Measurements from ENCODE around the gene SLC16A11. TPM values are rescaled to one million over a fixed set of nuclear protein-coding genes. Genes with fewer than 3 reads are reported as not detected.
"Not testable (repeated sequence)": the region's sequence is repeated elsewhere in the genome, so short reads cannot be mapped to it uniquely, and the experiment has no call there.

Gene SLC16A11
- total and polyA plus RNA-seq, 2 donors (not counting 1 experiment from before 2014, with no cell fraction given), result 10.0 to 31.9 TPM

DNA sequence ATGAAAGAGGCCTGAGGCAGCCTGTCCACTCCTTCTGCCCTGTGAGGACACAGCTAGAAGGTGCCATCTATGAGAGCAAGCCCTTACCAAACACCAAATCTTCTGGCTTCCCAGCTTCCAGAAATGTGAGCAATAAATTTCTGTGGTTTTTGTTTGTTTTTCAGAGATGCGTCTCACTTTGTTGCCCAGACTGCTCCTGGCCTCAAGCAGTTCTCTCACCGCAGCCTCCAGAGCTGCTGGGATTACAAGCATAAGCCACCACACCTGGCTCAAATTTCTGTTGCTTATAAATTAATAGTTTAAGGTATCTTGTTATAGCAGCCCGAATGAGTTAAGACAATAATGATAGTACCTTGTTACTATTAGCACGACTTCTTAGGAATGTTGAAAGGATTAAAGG is 12.5 kb upstream of the SLC16A11 start:
- H2AFZ ChIP-seq (ENCODE audit: insufficient read depth, low read depth, low read length, poor library complexity, severe bottlenecking), result no peak overlapping the region
- ATAC-seq (ENCODE audit: low read depth), result no peak
- H3K4me1 Mint-ChIP-seq, result no peaks in the 10 kb centered on the region
- no peak for DNase-seq
- peaks cover 7% of the 10 kb centered on the region for H3K27me3 Mint-ChIP-seq
- no peak overlapping the region for H3K27ac ChIP-seq (ENCODE audit: low read length in 2 of 2)
- no peak overlapping the region for H3K27ac Mint-ChIP-seq
- no peaks in the 10 kb centered on the region for H3K36me3 ChIP-seq (replicated peaks in 1 of 2; ENCODE audit: control extremely low read depth in 1 of 2, control insufficient read depth in 1 of 2, extremely low read depth in 1 of 2, insufficient read depth in 2 of 2, low read length in 1 of 2)
- H3K9me3 ChIP-seq (ENCODE audit: control extremely low read depth in 1 of 3, control insufficient read depth in 2 of 3, insufficient read depth in 1 of 3, low read length in 2 of 3), result no peaks in the 10 kb centered on the region
- WGBS (ENCODE audit: insufficient coverage), result no CpG with 5 or more reads among the region's 4 CpGs
- no peaks in the 10 kb centered on the region for H3K79me2 ChIP-seq (ENCODE audit: control insufficient read depth, insufficient read depth, low read length)
- no peaks in the 10 kb centered on the region for H4K20me1 ChIP-seq (ENCODE audit: control insufficient read depth, insufficient read depth, low read length, poor library complexity, severe bottlenecking)
- no peak overlapping the region for H3K4me3 ChIP-seq (ENCODE audit: control extremely low read depth in 1 of 5, extremely low read depth in 1 of 5, insufficient read depth in 1 of 5, low read depth in 2 of 5, low read length in 4 of 5)
- TF ChIP-seq, protein P1, sequence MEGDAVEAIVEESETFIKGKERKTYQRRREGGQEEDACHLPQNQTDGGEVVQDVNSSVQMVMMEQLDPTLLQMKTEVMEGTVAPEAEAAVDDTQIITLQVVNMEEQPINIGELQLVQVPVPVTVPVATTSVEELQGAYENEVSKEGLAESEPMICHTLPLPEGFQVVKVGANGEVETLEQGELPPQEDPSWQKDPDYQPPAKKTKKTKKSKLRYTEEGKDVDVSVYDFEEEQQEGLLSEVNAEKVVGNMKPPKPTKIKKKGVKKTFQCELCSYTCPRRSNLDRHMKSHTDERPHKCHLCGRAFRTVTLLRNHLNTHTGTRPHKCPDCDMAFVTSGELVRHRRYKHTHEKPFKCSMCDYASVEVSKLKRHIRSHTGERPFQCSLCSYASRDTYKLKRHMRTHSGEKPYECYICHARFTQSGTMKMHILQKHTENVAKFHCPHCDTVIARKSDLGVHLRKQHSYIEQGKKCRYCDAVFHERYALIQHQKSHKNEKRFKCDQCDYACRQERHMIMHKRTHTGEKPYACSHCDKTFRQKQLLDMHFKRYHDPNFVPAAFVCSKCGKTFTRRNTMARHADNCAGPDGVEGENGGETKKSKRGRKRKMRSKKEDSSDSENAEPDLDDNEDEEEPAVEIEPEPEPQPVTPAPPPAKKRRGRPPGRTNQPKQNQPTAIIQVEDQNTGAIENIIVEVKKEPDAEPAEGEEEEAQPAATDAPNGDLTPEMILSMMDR (IDR thresholded peaks at IDR 0.05), result no peak
- TF ChIP-seq EZH2 (IDR thresholded peaks at IDR 0.05; ENCODE audit: borderline replicate concordance, insufficient read depth, low read depth, low read length, poor library complexity, severe bottlenecking), result no peak
- peaks cover 3 to 6% of the 10 kb centered on the region in 2 donors for H3K4me1 ChIP-seq (ENCODE audit: control insufficient read depth in 2 of 2, insufficient read depth in 2 of 2, low read length in 2 of 2)
- no peak overlapping the region for H3K9ac ChIP-seq (ENCODE audit: low read length)
- CTCF ChIA-PET, result interaction anchor here (0.6 to 1.2 kb wide), 4 partner anchors 77 to 211 kb away, joined by 3 to 9 read pairs (median 3); no protein-coding TSS in a partner anchor
- H3K9me3 Mint-ChIP-seq (ENCODE audit: insufficient read depth), result no peaks in the 10 kb centered on the region
- intact Hi-C loops (cut with micrococcal nuclease), result no loop called here
- H3K4me3 Mint-ChIP-seq, result no peak overlapping the region
- POLR2A ChIA-PET, result no interaction called here
- H3K4me2 ChIP-seq (replicated peaks; ENCODE audit: low read depth, low read length, poor library complexity, severe bottlenecking), result no peak overlapping the region
- H3K27me3 ChIP-seq (replicated peaks in 1 of 4; ENCODE audit: control extremely low read depth in 1 of 4, control insufficient read depth in 3 of 4, insufficient read depth in 4 of 4, low read length in 3 of 4), result peaks cover 0 to 8% (median 2%) of the 10 kb centered on the region in 4 experiments

DNA sequence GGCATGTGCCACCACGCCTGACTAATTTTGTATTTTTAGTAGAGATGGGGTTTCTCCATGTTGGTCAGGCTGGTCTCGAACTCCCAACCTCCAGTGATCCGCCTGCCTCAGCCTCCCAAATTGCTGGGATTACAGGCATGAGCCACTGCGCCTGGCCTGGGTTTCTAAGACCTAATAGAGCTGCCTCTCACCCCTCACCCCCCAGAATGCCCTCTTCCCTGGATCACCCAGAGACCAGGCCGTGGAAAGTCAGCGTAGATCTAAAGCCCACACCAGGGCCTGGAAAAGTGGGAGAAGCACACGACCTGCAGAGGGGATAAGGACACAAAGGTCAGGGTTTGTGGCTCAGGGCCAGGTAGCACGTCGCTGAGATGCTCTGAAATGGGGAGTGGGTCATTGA is 6.7 kb upstream of the SLC16A11 start:
- H3K9me3 ChIP-seq (ENCODE audit: control extremely low read depth in 1 of 3, control insufficient read depth in 2 of 3, insufficient read depth in 1 of 3, low read length in 2 of 3); H3K27me3 ChIP-seq (replicated peaks in 1 of 4; ENCODE audit: control extremely low read depth in 1 of 4, control insufficient read depth in 3 of 4, insufficient read depth in 4 of 4, low read length in 3 of 4); H3K4me2 ChIP-seq (replicated peaks; ENCODE audit: low read depth, low read length, poor library complexity, severe bottlenecking); H3K27me3 Mint-ChIP-seq; H3K36me3 ChIP-seq (replicated peaks in 1 of 2; ENCODE audit: control extremely low read depth in 1 of 2, control insufficient read depth in 1 of 2, extremely low read depth in 1 of 2, insufficient read depth in 2 of 2, low read length in 1 of 2); H3K9ac ChIP-seq (ENCODE audit: low read length); H3K9me3 Mint-ChIP-seq (ENCODE audit: insufficient read depth); ATAC-seq (ENCODE audit: low read depth); DNase-seq; H3K4me3 ChIP-seq (ENCODE audit: control extremely low read depth in 1 of 5, extremely low read depth in 1 of 5, insufficient read depth in 1 of 5, low read depth in 2 of 5, low read length in 4 of 5); H3K79me2 ChIP-seq (ENCODE audit: control insufficient read depth, insufficient read depth, low read length); intact Hi-C loops (cut with micrococcal nuclease); H3K27ac ChIP-seq (ENCODE audit: low read length in 2 of 2); H3K4me3 Mint-ChIP-seq; H2AFZ ChIP-seq (ENCODE audit: insufficient read depth, low read depth, low read length, poor library complexity, severe bottlenecking); H4K20me1 ChIP-seq (ENCODE audit: control insufficient read depth, insufficient read depth, low read length, poor library complexity, severe bottlenecking): not testable (repeated sequence)
- peak overlapping the region; percentile 24 for H3K27ac Mint-ChIP-seq
- 91% methylated on average over 8 of the region's 9 CpGs for WGBS (ENCODE audit: insufficient coverage)
- H3K4me1 Mint-ChIP-seq, result peaks cover 16% of the 10 kb centered on the region
- peaks cover 12 to 25% of the 10 kb centered on the region in 2 donors for H3K4me1 ChIP-seq (ENCODE audit: control insufficient read depth in 2 of 2, insufficient read depth in 2 of 2, low read length in 2 of 2)
- ChIA-PET POLR2A (interaction anchor here (0.8 kb wide), 1 partner anchor 10 kb away, joined by 10 read pairs; no protein-coding TSS in a partner anchor), CTCF (interaction anchor here (1.9 to 14.5 kb wide), 6 partner anchors 15 to 294 kb away, joined by 6 to 584 read pairs (median 17); partner anchors contain the start of gene SLC16A13)

Measured in B cell (primary cell).